Measurements from ENCODE around the gene ATP1A4. TPM values are rescaled to one million over a fixed set of nuclear protein-coding genes. Genes with fewer than 3 reads are reported as not detected.
A peak's percentile ranks its signal among the peaks of the same experiment; 100 is the strongest.

The ATP1A4 gene
- total and polyA plus RNA-seq, 9 of the 15 experiments (the other 6 are each of a cell fraction or from before 2014, with no cell fraction given), result 0.07 TPM; not detected in 8

- ChIA-PET POLR2A (no interaction called here), CTCF (ENCODE audit: low intra/inter-chr PET ratio) (no interaction called here)
- ATAC-seq (no peak), DNase-seq (ENCODE audit: extremely low read depth in 1 of 4, low spot score in 3 of 4) (no peak), FAIRE-seq (no peak)
- no peaks in the 10 kb centered on the region for H3K9me1 ChIP-seq (ENCODE audit: control insufficient read depth, insufficient read depth, low read length)
- in situ Hi-C loops (cut with MboI), result no loop called here
- H3K27ac ChIP-seq (ENCODE audit: extremely low read depth, low read depth, low read length), result no peak overlapping the region
- no peaks in the 10 kb centered on the region for H3K9me3 ChIP-seq (replicated peaks; ENCODE audit: control insufficient read depth, insufficient read depth, low read depth, low read length)
- no peaks in the 10 kb centered on the region for H3K4me1 ChIP-seq (replicated peaks in 1 of 2; ENCODE audit: control insufficient read depth in 2 of 2, insufficient read depth in 2 of 2, low read length in 2 of 2)
- TF ChIP-seq SPI1 (IDR thresholded peaks at IDR 0.05; ENCODE audit: borderline replicate concordance, low read depth, low read length), result peak; percentile 74
- no peak for TF ChIP-seq U2AF1 (optimal IDR thresholded peaks at IDR 0.05; ENCODE audit: low read depth, low read length)
- no peak for TF ChIP-seq ESRRB (CRISPR knock-in tag; IDR thresholded peaks at IDR 0.05; ENCODE audit: borderline replicate concordance)
- H3K27me3 ChIP-seq (ENCODE audit: control insufficient read depth in 2 of 2, insufficient read depth in 2 of 2, low read length in 2 of 2), result peaks cover 10 to 30% of the 10 kb centered on the region in 2 experiments; a peak in 3 of 5 replicates
- no peaks in the 10 kb centered on the region for H3K36me3 ChIP-seq (ENCODE audit: control insufficient read depth, insufficient read depth, low read length)
- WGBS (ENCODE audit: insufficient coverage, low coverage, missing lambda C conversion rate), result 10% methylated on average over 3 of the region's 3 CpGs
- no TSS peak for BruUV-seq (replicated peaks)
- H3K79me2 ChIP-seq (ENCODE audit: control insufficient read depth, insufficient read depth, low read length), result no peaks in the 10 kb centered on the region
- H3K9ac ChIP-seq (ENCODE audit: insufficient read depth in 1 of 2, low read depth in 2 of 2, low read length in 2 of 2), result no peak overlapping the region
- H4K20me1 ChIP-seq (replicated peaks; ENCODE audit: control insufficient read depth, insufficient read depth, low read length), result no peaks in the 10 kb centered on the region
- H3K4me2 ChIP-seq (ENCODE audit: insufficient read depth, low read length), result no peak overlapping the region
- intact Hi-C loops (cut with micrococcal nuclease), result no loop called here
- no peak overlapping the region for H3K4me3 ChIP-seq
- no peak overlapping the region for H2AFZ ChIP-seq (ENCODE audit: low read depth, low read length)
These were observed 3.4 kb downstream of the ATP1A4 start for GRCh38 chr1:160154790-160155189.

DNA sequence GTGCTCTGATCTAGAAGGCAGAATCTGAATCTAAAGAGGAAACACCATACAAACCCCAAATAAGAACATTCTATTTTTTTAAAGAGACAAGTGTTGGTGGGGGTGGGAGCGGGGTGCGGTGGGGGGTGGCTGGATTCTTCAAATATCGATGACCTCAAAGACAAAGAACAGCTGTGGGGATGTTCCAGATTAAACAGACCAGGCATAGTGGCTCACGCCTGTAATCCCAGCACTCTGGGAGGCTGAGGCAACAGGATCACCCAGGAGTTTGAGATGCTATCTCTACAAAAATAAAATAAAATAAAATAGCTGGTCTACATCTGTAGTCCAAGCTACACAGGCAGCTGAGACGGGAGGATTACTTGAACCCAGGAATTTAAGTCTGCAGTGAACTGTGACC, 5.0 kb downstream of the ATP1A4 start:
- H3K4me1 ChIP-seq (replicated peaks in 1 of 2; ENCODE audit: control insufficient read depth in 2 of 2, insufficient read depth in 2 of 2, low read length in 2 of 2), result no peaks in the 10 kb centered on the region
- FAIRE-seq (no peak), DNase-seq (ENCODE audit: extremely low read depth in 1 of 4, low spot score in 3 of 4) (no peak), ATAC-seq (no peak)
- H3K79me2 ChIP-seq (ENCODE audit: control insufficient read depth, insufficient read depth, low read length), result no peaks in the 10 kb centered on the region
- ChIA-PET CTCF (ENCODE audit: low intra/inter-chr PET ratio) (no interaction called here), POLR2A (no interaction called here)
- peaks cover 8 to 30% of the 10 kb centered on the region in 2 experiments; a peak in 3 of 5 replicates for H3K27me3 ChIP-seq (ENCODE audit: control insufficient read depth in 2 of 2, insufficient read depth in 2 of 2, low read length in 2 of 2)
- in situ Hi-C loops (cut with MboI) (no loop called here), intact Hi-C loops (cut with micrococcal nuclease) (no loop called here)
- no peak overlapping the region for H3K9ac ChIP-seq (ENCODE audit: insufficient read depth in 1 of 2, low read depth in 2 of 2, low read length in 2 of 2)
- H3K27ac ChIP-seq (ENCODE audit: extremely low read depth, low read depth, low read length), result no peak overlapping the region
- no TSS peak for BruUV-seq (replicated peaks)
- no peaks in the 10 kb centered on the region for H4K20me1 ChIP-seq (replicated peaks; ENCODE audit: control insufficient read depth, insufficient read depth, low read length)
- no peaks in the 10 kb centered on the region for H3K9me3 ChIP-seq (replicated peaks; ENCODE audit: control insufficient read depth, insufficient read depth, low read depth, low read length)
- no peak overlapping the region for H2AFZ ChIP-seq (ENCODE audit: low read depth, low read length)
- no peaks in the 10 kb centered on the region for H3K9me1 ChIP-seq (ENCODE audit: control insufficient read depth, insufficient read depth, low read length)
- no peak overlapping the region for H3K4me3 ChIP-seq
- H3K4me2 ChIP-seq (ENCODE audit: insufficient read depth, low read length), result no peak overlapping the region
- no peaks in the 10 kb centered on the region for H3K36me3 ChIP-seq (ENCODE audit: control insufficient read depth, insufficient read depth, low read length)
- WGBS (ENCODE audit: insufficient coverage, low coverage, missing lambda C conversion rate), result 3% methylated on average over 5 of the region's 5 CpGs
- TF ChIP-seq SIRT6 (IDR thresholded peaks at IDR 0.05; ENCODE audit: low read depth, low read length) (no peak), FUS (optimal IDR thresholded peaks at IDR 0.05; ENCODE audit: low read depth, low read length) (no peak), EGR1 (conservative IDR thresholded peaks at IDR 0.05) (no peak), RREB1 (CRISPR knock-in tag; IDR thresholded peaks at IDR 0.05) (no peak), KAT7 (CRISPR knock-in tag; IDR thresholded peaks at IDR 0.05; ENCODE audit: borderline replicate concordance) (no peak), RHOXF2B (CRISPR knock-in tag; conservative IDR thresholded peaks at IDR 0.05) (no peak)
- TF ChIP-seq, protein P1, sequence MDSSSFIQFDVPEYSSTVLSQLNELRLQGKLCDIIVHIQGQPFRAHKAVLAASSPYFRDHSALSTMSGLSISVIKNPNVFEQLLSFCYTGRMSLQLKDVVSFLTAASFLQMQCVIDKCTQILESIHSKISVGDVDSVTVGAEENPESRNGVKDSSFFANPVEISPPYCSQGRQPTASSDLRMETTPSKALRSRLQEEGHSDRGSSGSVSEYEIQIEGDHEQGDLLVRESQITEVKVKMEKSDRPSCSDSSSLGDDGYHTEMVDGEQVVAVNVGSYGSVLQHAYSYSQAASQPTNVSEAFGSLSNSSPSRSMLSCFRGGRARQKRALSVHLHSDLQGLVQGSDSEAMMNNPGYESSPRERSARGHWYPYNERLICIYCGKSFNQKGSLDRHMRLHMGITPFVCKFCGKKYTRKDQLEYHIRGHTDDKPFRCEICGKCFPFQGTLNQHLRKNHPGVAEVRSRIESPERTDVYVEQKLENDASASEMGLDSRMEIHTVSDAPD (CRISPR knock-in tag; IDR thresholded peaks at IDR 0.05), result no peak

Data from K562 (cell line).